K562 (cell line): ENCODE data around the gene SETDB2. TPM values are rescaled to one million over a fixed set of nuclear protein-coding genes. Genes with fewer than 3 reads are reported as not detected.

ENCODE experiments used
- ARID3B ChIP-seq: fragments of 250-450 bp; sonication (Bioruptor Pico); IDR thresholded peaks from 2 replicates; pipeline ENCODE4 v1.4.0; 2020; ENCODE audit warnings: borderline replicate concordance
- ARID4B ChIP-seq: sonication (generic); formaldehyde crosslinking; IDR thresholded peaks from 2 replicates; pipeline ENCODE4 v1.8.0; 2022; ENCODE audit warnings: mild to moderate bottlenecking, missing genetic modification reagents
- ATF7 ChIP-seq: fragments of 450-650 bp; IDR thresholded peaks from 2 replicates; pipeline ENCODE4 v1.7.1; 2014; ENCODE audit warnings: mild to moderate bottlenecking, moderate library complexity
- CBX8 ChIP-seq: fragments of 200-600 bp; sonication (generic); IDR thresholded peaks from 2 replicates; pipeline ENCODE4 v1.6.1; 2012; ENCODE audit warnings: borderline replicate concordance, mixed run types, low read depth, mild to moderate bottlenecking, moderate library complexity, mixed read lengths, low read length, control low read depth, inconsistent platforms; ENCODE audit not compliant: poor library complexity, severe bottlenecking; ENCODE audit errors: extremely low read depth
- DLX4 ChIP-seq: fragments of 250-450 bp; sonication (Bioruptor Pico); IDR thresholded peaks from 2 replicates; pipeline ENCODE4 v1.6.1; 2021; ENCODE audit warnings: mild to moderate bottlenecking
- HES1 ChIP-seq: fragments of 450-650 bp; IDR thresholded peaks from 2 replicates; pipeline ENCODE4 v1.6.1; 2016; ENCODE audit warnings: low read depth, mild to moderate bottlenecking, moderate library complexity
- ID3 ChIP-seq, 2 experiments: fragments of 250-450 bp in 1 of 2; fragments of 450-650 bp in 1 of 2; sonication (Bioruptor Pico) in 1 of 2; IDR thresholded peaks; 2 replicates each; pipeline versions ENCODE4 v1.6.1 to v1.8.0; 2016 to 2021; ENCODE audit warnings: mild to moderate bottlenecking in 2 of 2, moderate library complexity in 2 of 2, missing compliant biosample characterization in 1 of 2, missing genetic modification characterization in 1 of 2
- MAFK ChIP-seq: IDR thresholded peaks from 2 replicates; pipeline ENCODE4 v1.6.1; 2011; ENCODE audit warnings: low read length, improper control_type of control experiment
- MTF1 ChIP-seq: fragments of 250-450 bp; sonication (Bioruptor Pico); IDR thresholded peaks from 2 replicates; pipeline ENCODE4 v1.9.0; 2021; ENCODE audit warnings: moderate library complexity, mild to moderate bottlenecking, inconsistent platforms, borderline replicate concordance
- NFYB ChIP-seq: IDR thresholded peaks from 2 replicates; pipeline ENCODE4 v1.6.1; 2011; ENCODE audit warnings: mild to moderate bottlenecking, moderate library complexity; ENCODE audit not compliant: insufficient read length; ENCODE audit errors: extremely low read depth
- PRMT5 ChIP-seq: sonication (generic); formaldehyde crosslinking; IDR thresholded peaks from 2 replicates; pipeline ENCODE4 v1.5.0; 2020; ENCODE audit warnings: missing genetic modification reagents
- PTTG1 ChIP-seq: fragments of 450-650 bp; IDR thresholded peaks from 2 replicates; pipeline ENCODE4 v1.6.1; 2016; ENCODE audit warnings: low read depth, mild to moderate bottlenecking, missing genetic modification characterization, missing compliant biosample characterization
- RFX1 ChIP-seq: fragments of 450-650 bp; IDR thresholded peaks from 2 replicates; pipeline ENCODE4 v1.6.1; 2016; ENCODE audit warnings: mild to moderate bottlenecking, moderate library complexity
- SMARCB1 ChIP-seq: IDR thresholded peaks from 2 replicates; pipeline ENCODE4 v1.6.1; 2011; ENCODE audit warnings: improper control_type of control experiment, low read depth; ENCODE audit not compliant: insufficient read length
- ZBTB17 ChIP-seq: fragments of 450-650 bp; formaldehyde crosslinking; IDR thresholded peaks from 2 replicates; pipeline ENCODE4 v1.4.0; 2020; ENCODE audit warnings: mild to moderate bottlenecking
- polyA plus RNA-seq, 8 experiments: library from polyadenylated mRNA; depleted of rRNA in 4 of 8; stranded (reverse) in 5 of 8; unstranded in 3 of 8; fragments of >200 nt; fragmentation: Nextera tagmentation in 2 of 8; fragmentation: Illumina TruSeq in 1 of 8; extraction: Ambion mirVana in 2 of 8; extraction: Trizol in 1 of 8; gene quantifications; 2 replicates each; pipeline versions ENCODE4 v1.2.1 to v1.2.3, GENCODE V29; 2011 to 2014; ENCODE audit warnings: inconsistent platforms in 1 of 8, missing spikeins in 1 of 8
- total RNA-seq, 7 experiments: library from RNA; depleted of rRNA in 6 of 7; stranded (reverse); fragments of >200 nt in 6 of 7; fragmentation: Illumina TruSeq in 2 of 7; extraction: Trizol in 2 of 7; gene quantifications; 2 replicates each; pipeline versions ENCODE4 v1.2.1 to v1.2.3, GENCODE V29; 2011 to 2021; ENCODE audit warnings: low replicate concordance in 1 of 7
- TF ChIP-seq, protein P1 (sequence below): sonication (generic); IDR thresholded peaks from 2 replicates; pipeline ENCODE4 v1.6.1; 2016
- TF ChIP-seq, protein P2 (sequence below): fragments of 450-650 bp; conservative IDR thresholded peaks from 2 replicates; pipeline ENCODE4 v1.6.1; 2016; ENCODE audit warnings: missing genetic modification characterization, low read depth, mild to moderate bottlenecking, control low read depth, missing compliant biosample characterization

SETDB2 gene
- total and polyA plus RNA-seq, 9 of the 15 experiments (the other 6 are each of a cell fraction or from before 2014, with no cell fraction given), result 1.0 to 9.0 (median 6.1) TPM

- TF ChIP-seq ARID3B (CRISPR knock-in tag), result no peak
- no peak for TF ChIP-seq NFYB
- no peak for TF ChIP-seq PRMT5 (CRISPR knock-in tag)
- no peak for TF ChIP-seq ARID4B (CRISPR knock-in tag)
- TF ChIP-seq CBX8, result no peak
- TF ChIP-seq ID3 (CRISPR knock-in tag; IDR thresholded peaks at IDR 0.05), result no peak
- no peak for TF ChIP-seq ID3 (tag; IDR thresholded peaks at IDR 0.05)
- no peak for TF ChIP-seq HES1
- no peak for TF ChIP-seq DLX4 (CRISPR knock-in tag)
- TF ChIP-seq, protein P1, sequence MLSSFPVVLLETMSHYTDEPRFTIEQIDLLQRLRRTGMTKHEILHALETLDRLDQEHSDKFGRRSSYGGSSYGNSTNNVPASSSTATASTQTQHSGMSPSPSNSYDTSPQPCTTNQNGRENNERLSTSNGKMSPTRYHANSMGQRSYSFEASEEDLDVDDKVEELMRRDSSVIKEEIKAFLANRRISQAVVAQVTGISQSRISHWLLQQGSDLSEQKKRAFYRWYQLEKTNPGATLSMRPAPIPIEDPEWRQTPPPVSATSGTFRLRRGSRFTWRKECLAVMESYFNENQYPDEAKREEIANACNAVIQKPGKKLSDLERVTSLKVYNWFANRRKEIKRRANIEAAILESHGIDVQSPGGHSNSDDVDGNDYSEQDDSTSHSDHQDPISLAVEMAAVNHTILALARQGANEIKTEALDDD, result no peak
- no peak for TF ChIP-seq MTF1 (CRISPR knock-in tag)
- no peak for TF ChIP-seq RFX1
- TF ChIP-seq MAFK, result peak; percentile 45; the same call in 1 of the 2 replicates
- no peak for TF ChIP-seq SMARCB1
- TF ChIP-seq, protein P2, sequence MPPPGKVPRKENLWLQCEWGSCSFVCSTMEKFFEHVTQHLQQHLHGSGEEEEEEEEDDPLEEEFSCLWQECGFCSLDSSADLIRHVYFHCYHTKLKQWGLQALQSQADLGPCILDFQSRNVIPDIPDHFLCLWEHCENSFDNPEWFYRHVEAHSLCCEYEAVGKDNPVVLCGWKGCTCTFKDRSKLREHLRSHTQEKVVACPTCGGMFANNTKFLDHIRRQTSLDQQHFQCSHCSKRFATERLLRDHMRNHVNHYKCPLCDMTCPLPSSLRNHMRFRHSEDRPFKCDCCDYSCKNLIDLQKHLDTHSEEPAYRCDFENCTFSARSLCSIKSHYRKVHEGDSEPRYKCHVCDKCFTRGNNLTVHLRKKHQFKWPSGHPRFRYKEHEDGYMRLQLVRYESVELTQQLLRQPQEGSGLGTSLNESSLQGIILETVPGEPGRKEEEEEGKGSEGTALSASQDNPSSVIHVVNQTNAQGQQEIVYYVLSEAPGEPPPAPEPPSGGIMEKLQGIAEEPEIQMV (tag), result no peak
- TF ChIP-seq PTTG1 (tag), result no peak
- no peak for TF ChIP-seq ZBTB17
- TF ChIP-seq ATF7, result 0 out of 2 replicates have a peak, but pooled peaks have one; percentile 22
These were observed 96.5 kb downstream of the SETDB2 start (continued) for GRCh38 chr13:49540552-49540951.
